Measurements from ENCODE around the gene RHOBTB3. TPM values are rescaled to one million over a fixed set of nuclear protein-coding genes. Genes with fewer than 3 reads are reported as not detected.
A peak's percentile ranks its signal among the peaks of the same experiment; 100 is the strongest.

Gene RHOBTB3
- total RNA-seq, 1 experiment from 2014 or later, result 84.3 TPM

DNA sequence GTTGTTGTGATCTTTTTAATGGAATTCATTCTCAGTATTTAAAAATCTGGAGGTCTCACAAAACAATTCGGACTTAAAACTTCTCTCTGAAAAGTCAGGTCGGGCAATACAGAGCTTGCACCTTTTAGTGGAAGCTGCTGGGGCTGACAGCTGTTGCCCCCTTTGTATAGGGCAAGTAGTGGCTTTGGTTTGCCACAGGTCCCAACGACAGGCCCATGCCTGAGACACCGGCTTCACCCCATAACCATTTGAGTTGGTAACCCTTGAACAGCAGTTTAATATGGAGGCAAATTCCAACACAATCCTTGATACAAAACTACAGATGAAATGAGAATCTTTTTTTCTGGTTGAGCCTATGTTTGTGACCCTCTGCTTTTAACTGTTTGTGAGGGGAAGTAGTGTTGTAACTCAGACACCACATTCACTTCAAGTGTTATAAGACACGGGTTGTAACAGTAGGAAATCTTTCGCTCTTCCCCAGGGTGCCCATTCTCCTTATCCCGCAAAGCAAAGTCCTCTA is 92.1 kb downstream of the RHOBTB3 start:
- POLR2A ChIA-PET, result interaction anchor here (0.7 to 2.2 kb wide), 11 partner anchors 9 to 177 kb away, joined by 3 to 14 read pairs (median 3); partner anchors contain the start of genes RFESD and RHOBTB3
- peak; percentile 26 for ATAC-seq
- CTCF ChIA-PET, result interaction anchor here (0.9 to 2.1 kb wide), 4 partner anchors 11 to 179 kb away, joined by 3 to 13 read pairs (median 4); no protein-coding TSS in a partner anchor
- no TSS peak for BruUV-seq (replicated peaks)
- Histone ChIP-seq H3K4me3 (replicated peaks in 1 of 2; ENCODE audit: low read depth in 1 of 2, low read length in 2 of 2) (peak overlapping the region; percentile 69 to 75), H3K4me2 (ENCODE audit: low read length) (peak overlapping the region; percentile 89), H3K9me3 (ENCODE audit: control insufficient read depth in 1 of 2, insufficient read depth in 1 of 2, low read depth in 1 of 2, low read length in 2 of 2) (no peaks in the 10 kb centered on the region), H4K20me1 (ENCODE audit: insufficient read depth) (no peaks in the 10 kb centered on the region), H3K27ac (ENCODE audit: low read depth, low read length) (peak overlapping the region; percentile 70), H3K27me3 (ENCODE audit: insufficient read depth, low read length) (no peaks in the 10 kb centered on the region), H3K79me2 (ENCODE audit: insufficient read depth, low read length) (no peaks in the 10 kb centered on the region), H3K9me2 (ENCODE audit: insufficient read depth) (no peaks in the 10 kb centered on the region), H3K36me3 (ENCODE audit: control insufficient read depth in 1 of 2, insufficient read depth in 2 of 2, low read length in 2 of 2) (no peaks in the 10 kb centered on the region; a peak in 1 of 4 replicates), H3K9ac (ENCODE audit: low read length) (peak overlapping the region; percentile 49), H3K4me1 (ENCODE audit: control insufficient read depth in 1 of 2, insufficient read depth in 2 of 2, low read length in 2 of 2) (peaks cover 25 to 36% of the 10 kb centered on the region in 2 experiments), H2AFZ (ENCODE audit: low read depth, low read length, poor library complexity, severe bottlenecking) (peak overlapping the region; percentile 87)
- DNase-seq (ENCODE audit: low read depth, low spot score), result no peak
- intact Hi-C loops (cut with micrococcal nuclease), result loop anchor here (2.0 to 5.0 kb wide), 2 partner anchors 91 to 112 kb away; partner anchors contain the start of gene RHOBTB3
- TF ChIP-seq ELF1 (IDR thresholded peaks at IDR 0.05; ENCODE audit: borderline replicate concordance, low read depth) (no peak), YY1 (IDR thresholded peaks at IDR 0.05; ENCODE audit: extremely low read depth, insufficient replicate concordance, low read depth, low read length) (no peak), EGR1 (IDR thresholded peaks at IDR 0.05; ENCODE audit: low read depth) (no peak), ZNF274 (IDR thresholded peaks at IDR 0.05; ENCODE audit: low read depth, low read length) (no peak), TCF7L2 (IDR thresholded peaks at IDR 0.05; ENCODE audit: borderline replicate concordance, extremely low read depth, insufficient read depth, insufficient read length) (no peak), SP1 (IDR thresholded peaks at IDR 0.05; ENCODE audit: low read depth) (no peak), CBX3 (IDR thresholded peaks at IDR 0.05; ENCODE audit: low read depth) (no peak), ZFX (IDR thresholded peaks at IDR 0.05) (no peak), JUND (IDR thresholded peaks at IDR 0.05) (no peak), ZBTB33 (IDR thresholded peaks at IDR 0.05; ENCODE audit: extremely low read depth, insufficient replicate concordance, low read length) (no peak), RAD21 (IDR thresholded peaks at IDR 0.05; ENCODE audit: low read depth) (no peak), POLR2A (IDR thresholded peaks at IDR 0.05; ENCODE audit: borderline replicate concordance, extremely low read depth, insufficient read depth, insufficient read length) (no peak), SIN3A (IDR thresholded peaks at IDR 0.05; ENCODE audit: low read depth) (no peak), MAX (IDR thresholded peaks at IDR 0.05) (no peak), FOSL1 (IDR thresholded peaks at IDR 0.05; ENCODE audit: low read depth) (no peak), EZH2 (IDR thresholded peaks at IDR 0.05) (no peak), EZH2phosphoT487 (IDR thresholded peaks at IDR 0.05; ENCODE audit: borderline replicate concordance) (no peak), CEBPB (IDR thresholded peaks at IDR 0.05; ENCODE audit: low read depth) (no peak)
- TF ChIP-seq, protein P1, sequence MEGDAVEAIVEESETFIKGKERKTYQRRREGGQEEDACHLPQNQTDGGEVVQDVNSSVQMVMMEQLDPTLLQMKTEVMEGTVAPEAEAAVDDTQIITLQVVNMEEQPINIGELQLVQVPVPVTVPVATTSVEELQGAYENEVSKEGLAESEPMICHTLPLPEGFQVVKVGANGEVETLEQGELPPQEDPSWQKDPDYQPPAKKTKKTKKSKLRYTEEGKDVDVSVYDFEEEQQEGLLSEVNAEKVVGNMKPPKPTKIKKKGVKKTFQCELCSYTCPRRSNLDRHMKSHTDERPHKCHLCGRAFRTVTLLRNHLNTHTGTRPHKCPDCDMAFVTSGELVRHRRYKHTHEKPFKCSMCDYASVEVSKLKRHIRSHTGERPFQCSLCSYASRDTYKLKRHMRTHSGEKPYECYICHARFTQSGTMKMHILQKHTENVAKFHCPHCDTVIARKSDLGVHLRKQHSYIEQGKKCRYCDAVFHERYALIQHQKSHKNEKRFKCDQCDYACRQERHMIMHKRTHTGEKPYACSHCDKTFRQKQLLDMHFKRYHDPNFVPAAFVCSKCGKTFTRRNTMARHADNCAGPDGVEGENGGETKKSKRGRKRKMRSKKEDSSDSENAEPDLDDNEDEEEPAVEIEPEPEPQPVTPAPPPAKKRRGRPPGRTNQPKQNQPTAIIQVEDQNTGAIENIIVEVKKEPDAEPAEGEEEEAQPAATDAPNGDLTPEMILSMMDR (IDR thresholded peaks at IDR 0.05 in 2 of 3, conservative IDR thresholded peaks at IDR 0.05 in 1 of 3; ENCODE audit: borderline replicate concordance in 1 of 3, insufficient read depth in 1 of 3, low read depth in 2 of 3, low read length in 2 of 3), result no peak
- RAD21 ChIA-PET (ENCODE audit: low non-redundant PET in 1 of 2, low total read pairs in 2 of 2, uncharacterized antibody in 2 of 2, unreplicated experiment in 2 of 2), result interaction anchor here in 1 of 2 experiments (0.9 kb wide), 1 partner anchor 42 kb away, joined by 5 read pairs; no protein-coding TSS in a partner anchor
